Endothelial cell (in vitro differentiated cells): Measurements from ENCODE around the gene CDON. TPM values are rescaled to one million over a fixed set of nuclear protein-coding genes. Genes with fewer than 3 reads are reported as not detected.

Experiments
- DNase-seq: peaks from one replicate; pipeline ENCODE4 v3.0.0; 2021; ENCODE audit warnings: low spot score
- H3K27ac Mint-ChIP-seq: one replicate; pipeline ENCODE4 v1.8.0; 2021; ENCODE audit warnings: mixed read lengths, inconsistent platforms; ENCODE audit not compliant: unreplicated experiment
- H3K27me3 Mint-ChIP-seq: one replicate; pipeline ENCODE4 v1.8.0; 2021; ENCODE audit warnings: mild to moderate bottlenecking, moderate library complexity, mixed read lengths, inconsistent platforms; ENCODE audit not compliant: unreplicated experiment
- H3K36me3 Mint-ChIP-seq: one replicate; pipeline ENCODE4 v1.8.0; 2021; ENCODE audit warnings: mild to moderate bottlenecking, low read depth, mixed read lengths, inconsistent platforms; ENCODE audit not compliant: unreplicated experiment
- H3K4me1 Mint-ChIP-seq: one replicate; pipeline ENCODE4 v1.8.0; 2021; ENCODE audit warnings: mild to moderate bottlenecking, mixed read lengths, inconsistent platforms; ENCODE audit not compliant: unreplicated experiment
- H3K4me3 Mint-ChIP-seq: one replicate; pipeline ENCODE4 v1.8.0; 2021; ENCODE audit warnings: mild to moderate bottlenecking, mixed read lengths, inconsistent platforms; ENCODE audit not compliant: unreplicated experiment
- H3K9me3 Mint-ChIP-seq: one replicate; pipeline ENCODE4 v1.8.0; 2021; ENCODE audit warnings: mixed read lengths, inconsistent platforms; ENCODE audit not compliant: unreplicated experiment
- CTCF ChIP-seq: fragments of 200-600 bp; sonication (generic); IDR thresholded peaks from one replicate; pipeline ENCODE4 v1.5.0; 2021; ENCODE audit warnings: antibody characterized with exemption; ENCODE audit not compliant: unreplicated experiment
- total RNA-seq: library from RNA; stranded (reverse); fragmentation: NEBNext Ultra II Directional; extraction: Animal tissue kit (Norgen Biotek cat#: 25700); gene quantifications from one replicate; pipeline ENCODE4 v1.2.1, GENCODE V29; 2021; ENCODE audit not compliant: unreplicated experiment

CDON gene
- total RNA-seq, 1 donor from 2014 or later, result 25.2 TPM

- Mint-ChIP-seq H3K4me1 (no peaks in the 10 kb centered on the region), H3K27ac (no peak overlapping the region), H3K9me3 (no peaks in the 10 kb centered on the region), H3K27me3 (peaks cover 2% of the 10 kb centered on the region), H3K36me3 (no peaks in the 10 kb centered on the region), H3K4me3 (no peak overlapping the region)
- no peak for DNase-seq
- no peak for TF ChIP-seq CTCF
Observed at GRCh38 chr11:126090452-126090851, 27.8 kb upstream of the CDON start.

GRCh38 chr11:126088999-126089398 is 26.3 kb upstream of the CDON start:
- Mint-ChIP-seq H3K4me1 (peaks cover 1% of the 10 kb centered on the region), H3K27ac (no peak overlapping the region), H3K27me3 (no peaks in the 10 kb centered on the region), H3K36me3 (no peaks in the 10 kb centered on the region), H3K4me3 (no peak overlapping the region), H3K9me3 (no peaks in the 10 kb centered on the region)
- no peak for TF ChIP-seq CTCF
- DNase-seq, result no peak

- TF ChIP-seq CTCF, result no peak
- H3K4me1 Mint-ChIP-seq, result peaks cover 12% of the 10 kb centered on the region
- H3K4me3 Mint-ChIP-seq, result no peak overlapping the region
- no peak for DNase-seq
- H3K36me3 Mint-ChIP-seq, result no peaks in the 10 kb centered on the region
- no peaks in the 10 kb centered on the region for H3K27me3 Mint-ChIP-seq
- no peak overlapping the region for H3K27ac Mint-ChIP-seq
- H3K9me3 Mint-ChIP-seq, result no peaks in the 10 kb centered on the region
Observed at GRCh38 chr11:126086248-126086647, 23.6 kb upstream of the CDON start.

- Mint-ChIP-seq H3K27me3 (no peaks in the 10 kb centered on the region), H3K9me3 (no peaks in the 10 kb centered on the region), H3K4me3 (no peak overlapping the region), H3K36me3 (no peaks in the 10 kb centered on the region), H3K4me1 (peaks cover 13% of the 10 kb centered on the region), H3K27ac (no peak overlapping the region)
- no peak for DNase-seq
- TF ChIP-seq CTCF, result no peak
Observed at GRCh38 chr11:126084608-126084912, 21.9 kb upstream of the CDON start.

- Mint-ChIP-seq H3K27ac (peak overlapping the region; percentile 31), H3K4me1 (peaks cover 15% of the 10 kb centered on the region), H3K4me3 (no peak overlapping the region), H3K27me3 (no peaks in the 10 kb centered on the region), H3K9me3 (no peaks in the 10 kb centered on the region), H3K36me3 (no peaks in the 10 kb centered on the region)
- no peak for DNase-seq
- TF ChIP-seq CTCF, result no peak
Observed at GRCh38 chr11:126083829-126084607, 21.4 kb upstream of the CDON start.
